AML-193 (cell line): Measurements from ENCODE around the gene IL1RAP.

ENCODE experiments used
- DNase-seq, 2 experiments: peaks; one replicate each; lab custom pipeline; 2025; lab: John Stamatoyannopoulos, UW

Gene IL1RAP

DNA sequence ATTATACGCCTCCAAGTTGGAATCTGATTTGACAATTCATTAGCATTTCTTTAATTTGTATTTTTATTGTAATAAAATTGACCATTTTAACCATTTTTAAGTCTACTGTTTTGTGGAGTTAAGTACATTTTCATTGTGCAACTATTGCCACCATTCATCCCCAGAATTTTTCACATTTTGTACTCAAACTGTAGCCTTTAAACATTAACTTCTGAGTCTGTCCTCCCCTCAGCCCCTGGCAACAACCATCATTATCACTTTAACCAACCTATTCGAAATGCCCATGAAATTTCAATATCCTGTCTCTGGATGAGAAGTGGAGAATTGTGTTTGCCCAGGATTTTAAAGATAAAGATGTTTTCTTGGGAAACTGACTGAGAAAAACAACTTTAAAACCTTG lies 27.7 kb downstream of the IL1RAP start:
- DNase-seq, result no peak

DNA sequence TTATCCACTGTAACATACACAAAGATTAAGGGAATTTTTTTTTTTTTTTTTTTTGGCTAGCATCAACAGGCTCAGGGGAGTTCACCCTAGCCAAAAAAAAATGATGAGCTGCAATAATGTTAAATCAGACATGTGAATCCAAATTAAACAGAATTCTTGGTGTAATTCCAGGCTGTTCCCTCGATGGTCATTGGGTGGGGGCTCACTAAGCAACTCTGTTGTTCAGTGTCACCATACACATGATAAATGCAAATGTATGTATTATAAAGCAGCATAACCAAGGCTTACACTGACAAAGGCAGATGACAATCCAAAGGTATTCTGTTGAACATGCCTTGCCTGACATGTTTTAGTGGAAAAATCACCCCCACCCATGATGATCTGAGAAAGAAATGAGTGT lies 29.0 kb downstream of the IL1RAP start:
- DNase-seq, result no peak

DNA sequence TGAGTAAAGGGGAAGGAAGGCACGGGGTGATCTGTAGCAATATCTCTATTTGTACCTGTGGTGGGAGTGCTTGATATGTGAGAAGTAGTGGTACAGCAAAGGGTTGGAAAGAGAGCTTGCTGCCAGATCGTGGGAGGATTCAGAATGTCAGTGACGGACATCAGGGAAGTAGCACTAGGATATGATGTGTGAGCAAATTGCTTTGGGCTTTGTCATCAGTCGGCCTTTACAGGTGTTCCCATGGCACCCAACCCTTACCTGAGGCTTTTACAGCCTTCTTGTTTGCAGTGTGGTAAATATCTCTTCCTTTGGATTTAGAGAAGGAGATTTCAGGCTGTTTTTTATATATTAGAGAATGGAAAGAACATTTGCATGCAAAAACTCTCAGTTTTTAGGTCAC lies 29.8 kb downstream of the IL1RAP start:
- no peak for DNase-seq

DNA sequence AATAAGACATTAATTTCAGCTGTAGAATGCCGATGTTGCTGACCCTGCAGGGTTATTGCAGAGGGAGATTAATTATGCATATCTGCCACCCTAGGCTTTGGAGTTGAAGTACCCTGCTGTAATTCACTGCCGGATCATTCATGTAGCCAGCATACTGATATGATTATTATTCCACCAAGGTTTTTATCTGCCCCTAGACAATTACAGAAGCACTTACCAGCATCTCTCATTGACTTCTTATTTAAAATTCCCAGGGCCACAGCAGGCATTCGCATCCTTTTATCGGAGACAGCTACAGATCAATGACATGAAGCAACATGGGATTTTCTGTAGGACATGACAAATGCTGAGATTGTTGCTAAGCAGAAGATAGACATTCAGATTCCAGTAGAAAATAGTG lies 31.3 kb downstream of the IL1RAP start:
- no peak for DNase-seq

DNA sequence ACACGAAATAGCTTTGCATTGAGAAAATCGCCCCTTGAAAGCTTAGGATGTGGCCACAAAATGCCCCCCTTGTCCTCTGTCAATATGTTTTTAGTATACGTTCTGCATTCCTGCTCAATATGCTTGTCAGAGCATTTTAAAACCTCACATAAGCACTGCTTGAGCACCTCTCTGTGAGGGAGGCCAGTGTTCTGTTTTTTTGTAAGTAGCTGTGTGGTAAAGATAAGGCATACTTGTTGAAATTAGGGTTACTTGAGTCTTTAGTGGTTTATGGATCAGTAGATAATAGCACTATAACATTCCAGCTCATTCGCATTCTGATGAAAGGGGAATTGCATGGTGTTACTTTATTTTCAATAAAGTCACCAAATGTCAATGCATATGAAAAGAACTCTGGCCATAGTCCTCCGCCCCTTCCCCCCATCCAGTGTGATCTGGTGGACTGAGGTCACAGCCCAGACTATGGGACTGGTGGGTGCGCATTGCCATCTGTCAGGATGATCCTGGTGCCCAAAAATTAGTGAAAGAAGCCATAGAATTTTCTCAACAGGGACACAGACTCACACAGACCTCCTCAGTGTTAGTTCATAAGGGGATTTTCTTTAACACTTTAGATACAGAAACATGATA lies 33.1 kb downstream of the IL1RAP start:
- no peak for DNase-seq

DNA sequence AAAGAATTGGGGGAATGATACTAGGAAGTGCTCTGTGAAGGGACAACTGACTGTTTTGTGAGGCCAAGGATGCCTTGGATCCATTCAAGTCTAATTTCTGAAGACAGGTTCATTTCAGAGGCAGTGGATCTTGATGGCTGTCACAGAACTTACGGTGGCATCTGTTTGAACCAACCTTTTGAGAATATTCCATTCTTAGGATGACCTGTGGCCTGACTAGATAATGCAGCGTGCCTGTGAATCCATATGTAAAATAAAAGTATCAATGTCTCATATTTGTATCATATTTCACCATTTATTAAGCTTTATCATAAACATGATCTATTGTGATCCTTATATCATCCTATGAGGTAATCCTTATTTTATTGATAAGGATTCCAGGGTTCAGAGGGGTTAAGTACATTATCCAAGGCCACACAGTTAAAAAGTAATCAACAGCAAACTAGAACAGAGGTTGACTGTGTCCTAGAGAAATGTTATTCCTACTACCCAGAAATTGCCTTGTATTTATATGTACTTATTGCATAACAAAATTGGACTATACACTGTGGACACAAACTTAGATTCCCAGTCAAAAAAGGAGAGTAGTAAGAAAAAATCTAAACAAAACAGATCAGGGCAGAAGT lies 34.3 kb downstream of the IL1RAP start:
- no peak for DNase-seq

DNA sequence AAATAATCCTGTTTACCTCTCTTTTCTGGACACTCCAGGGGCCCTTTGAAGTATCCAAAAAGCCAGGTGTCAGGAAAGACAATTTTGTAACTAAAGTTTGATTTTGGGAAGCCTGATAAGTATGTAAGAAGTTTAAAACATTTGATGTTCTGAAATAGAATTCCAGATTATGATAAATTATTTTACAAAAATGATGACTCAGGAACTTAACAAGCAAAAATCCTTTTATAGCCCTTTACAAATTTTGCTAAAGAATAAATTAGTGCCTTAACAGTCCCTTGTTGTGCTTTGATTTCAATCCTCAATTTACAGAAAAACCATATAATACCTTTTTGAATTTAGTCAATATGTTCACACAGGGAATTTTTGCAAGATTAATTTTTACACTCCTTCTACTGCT lies 38.1 kb downstream of the IL1RAP start:
- DNase-seq, result no peak

DNA sequence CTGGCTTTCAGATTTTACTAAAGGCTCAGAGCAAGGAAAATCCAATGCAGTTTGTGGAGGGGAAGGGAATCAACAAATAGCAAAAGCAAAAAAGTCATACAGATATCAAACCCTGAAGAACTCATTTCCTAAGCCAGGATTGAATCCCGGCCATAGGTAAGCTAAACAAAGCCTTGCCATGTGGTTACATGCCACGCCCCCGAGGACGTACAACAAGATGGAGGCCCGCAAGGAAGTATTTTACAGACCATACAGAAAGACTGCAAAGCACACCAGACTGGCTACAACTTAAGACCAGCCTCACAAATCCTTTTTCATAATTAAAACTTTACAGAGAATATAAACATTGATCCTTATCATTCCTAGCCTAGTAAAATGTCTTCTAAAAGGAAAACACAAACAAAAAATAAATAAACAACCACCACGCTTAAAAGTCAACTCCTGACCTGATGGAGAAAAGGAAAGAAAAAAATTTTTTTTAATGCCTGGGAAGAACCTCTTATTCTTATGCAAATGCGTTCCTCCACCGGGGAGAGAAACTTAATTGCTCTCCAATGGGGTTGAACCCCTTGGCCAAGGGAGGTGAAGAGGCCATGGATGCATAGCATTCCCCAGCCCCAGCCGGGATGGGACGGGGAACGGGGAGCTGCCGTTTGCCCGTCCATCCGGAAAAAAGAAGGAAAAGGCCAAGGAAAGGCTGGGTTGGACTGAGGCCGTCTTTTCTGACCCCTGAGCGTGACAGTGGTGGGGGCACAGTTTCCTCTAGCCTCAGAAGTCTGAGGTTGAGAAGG lies 39.3 kb downstream of the IL1RAP start:
- DNase-seq, result no peak

DNA sequence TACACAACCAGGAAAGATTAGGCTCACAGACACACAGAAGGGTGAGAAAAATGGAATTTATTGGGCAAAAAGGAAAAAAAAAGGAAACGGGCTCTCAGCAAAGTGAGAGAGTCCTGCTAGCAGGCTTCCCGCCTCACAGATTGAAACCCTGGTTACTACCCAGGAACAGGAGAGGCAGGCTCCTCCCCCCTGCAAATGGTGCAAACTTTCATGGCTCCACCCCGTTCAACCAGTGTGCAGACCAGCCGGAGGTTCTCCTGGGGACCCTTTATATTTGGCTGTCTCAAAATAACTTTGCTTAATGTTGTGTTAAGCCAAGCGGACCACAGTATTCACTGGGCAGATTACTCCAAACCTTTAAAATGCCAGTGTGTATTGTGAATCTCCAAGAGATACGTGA lies 40.3 kb downstream of the IL1RAP start:
- no peak for DNase-seq

DNA sequence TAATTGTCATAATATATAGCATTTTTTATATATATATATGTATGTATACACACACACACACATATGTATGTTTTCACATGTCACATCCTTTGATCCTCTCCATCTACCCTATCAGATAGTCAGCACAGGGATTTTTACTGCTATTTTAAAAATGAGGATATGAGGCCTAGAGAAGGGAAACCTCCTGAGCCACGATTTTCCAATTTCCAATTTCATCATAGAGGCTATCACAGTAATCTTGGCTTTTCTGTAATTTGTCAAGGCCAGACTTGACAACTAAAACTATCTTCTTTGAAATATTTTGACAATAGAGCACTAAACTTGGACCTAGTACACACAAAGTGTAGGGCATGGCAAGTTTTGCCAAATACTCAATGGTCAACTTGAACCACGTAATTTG lies 42.5 kb downstream of the IL1RAP start:
- no peak for DNase-seq

DNA sequence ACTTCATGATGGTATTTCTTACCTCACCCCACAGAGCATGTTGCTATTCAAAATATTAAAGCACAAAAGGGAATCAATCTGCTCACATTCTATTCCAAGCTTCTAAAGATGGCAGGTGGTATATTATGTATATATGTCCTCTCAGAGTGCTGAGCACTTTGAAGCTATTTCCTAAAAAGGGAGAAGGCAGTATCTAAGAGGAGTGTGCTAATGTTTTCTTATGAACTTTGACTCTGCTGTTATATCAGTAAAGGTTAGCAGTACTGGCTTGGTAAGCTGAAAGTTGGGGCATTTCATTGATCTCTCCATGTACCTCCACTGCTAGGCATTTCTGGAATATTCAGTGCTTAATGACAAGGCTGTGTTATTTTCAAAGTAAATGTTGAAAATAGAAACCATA lies 43.4 kb downstream of the IL1RAP start:
- no peak for DNase-seq

DNA sequence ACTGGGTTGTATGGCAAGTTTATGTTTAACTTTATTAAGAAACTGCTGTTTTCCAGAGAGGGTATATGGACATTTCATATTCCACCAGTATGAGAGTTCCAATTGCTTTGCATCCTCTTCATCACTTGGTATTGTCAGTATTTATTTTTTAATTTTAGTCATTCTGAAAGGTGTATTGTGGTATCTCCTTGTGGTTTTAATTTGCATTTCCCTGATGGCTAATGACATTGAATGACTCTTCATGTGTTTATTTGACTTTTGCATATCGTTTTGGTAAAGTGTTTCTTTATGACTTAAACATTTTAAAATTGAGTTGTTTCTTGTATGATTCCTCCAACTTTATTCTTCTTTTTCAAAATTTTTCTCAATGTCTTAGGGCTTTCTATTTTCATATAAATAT lies 44.4 kb downstream of the IL1RAP start:
- no peak for DNase-seq

DNA sequence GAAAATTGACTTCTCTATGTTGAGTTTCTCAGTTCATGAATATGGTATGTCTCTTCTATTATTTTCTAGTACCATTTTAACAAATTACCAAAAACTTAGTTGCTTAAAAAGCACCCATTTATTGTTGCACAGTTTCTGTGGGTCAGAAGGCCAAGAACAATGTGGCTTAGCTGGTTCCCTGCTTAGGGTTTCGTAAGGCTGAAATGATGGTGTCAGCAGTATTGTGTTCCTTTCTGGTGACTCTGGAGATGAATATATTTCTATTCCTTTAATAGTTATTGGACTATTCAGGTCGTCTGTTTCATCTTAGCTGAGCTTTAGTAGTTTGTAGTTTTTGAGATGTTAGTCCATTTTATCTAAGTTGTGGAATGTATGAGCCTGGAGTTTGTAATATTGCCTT lies 44.9 kb downstream of the IL1RAP start:
- DNase-seq, result peak; percentile 16 to 26

DNA sequence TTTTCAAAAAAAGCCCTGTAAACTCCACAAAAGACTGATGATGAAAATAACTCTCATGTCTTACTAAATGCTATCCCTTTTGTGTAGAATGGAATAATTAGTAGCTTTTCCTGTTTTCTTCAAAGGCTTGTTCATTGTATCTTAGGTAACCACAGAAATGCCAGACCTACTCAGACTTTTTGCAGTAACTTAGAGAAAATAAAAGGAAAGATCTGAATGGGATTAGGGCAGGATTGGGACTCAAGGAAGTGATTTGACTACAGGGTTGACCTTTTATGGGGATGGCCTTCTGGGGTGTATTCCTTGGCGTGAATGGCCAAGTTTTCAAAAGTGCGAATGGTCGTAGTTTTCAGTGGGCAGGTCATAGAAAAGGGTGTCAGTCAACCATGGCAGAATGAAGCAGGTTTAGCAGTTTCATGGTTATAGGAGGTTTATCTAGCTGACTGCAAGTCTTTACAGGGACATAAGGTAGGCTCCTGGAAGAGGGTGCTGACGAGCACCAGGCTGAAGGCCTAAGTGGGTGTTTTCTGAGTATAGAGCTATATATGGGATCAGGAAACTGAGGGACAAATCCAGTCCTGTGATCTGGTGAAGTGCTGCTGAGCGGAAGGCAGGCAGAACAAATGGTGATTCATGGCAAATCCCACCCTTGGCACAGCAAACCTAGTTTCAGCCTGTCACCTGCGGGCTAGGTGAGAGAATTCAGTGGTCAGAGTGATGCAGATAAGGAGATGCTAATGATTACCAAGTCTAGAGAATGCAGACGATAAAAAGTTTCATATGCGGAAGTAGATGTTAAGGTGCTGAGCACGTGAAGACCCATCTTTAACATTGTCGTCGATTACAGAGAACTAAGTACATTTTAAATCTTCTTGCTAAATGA lies 46.4 kb downstream of the IL1RAP start:
- DNase-seq, result no peak

DNA sequence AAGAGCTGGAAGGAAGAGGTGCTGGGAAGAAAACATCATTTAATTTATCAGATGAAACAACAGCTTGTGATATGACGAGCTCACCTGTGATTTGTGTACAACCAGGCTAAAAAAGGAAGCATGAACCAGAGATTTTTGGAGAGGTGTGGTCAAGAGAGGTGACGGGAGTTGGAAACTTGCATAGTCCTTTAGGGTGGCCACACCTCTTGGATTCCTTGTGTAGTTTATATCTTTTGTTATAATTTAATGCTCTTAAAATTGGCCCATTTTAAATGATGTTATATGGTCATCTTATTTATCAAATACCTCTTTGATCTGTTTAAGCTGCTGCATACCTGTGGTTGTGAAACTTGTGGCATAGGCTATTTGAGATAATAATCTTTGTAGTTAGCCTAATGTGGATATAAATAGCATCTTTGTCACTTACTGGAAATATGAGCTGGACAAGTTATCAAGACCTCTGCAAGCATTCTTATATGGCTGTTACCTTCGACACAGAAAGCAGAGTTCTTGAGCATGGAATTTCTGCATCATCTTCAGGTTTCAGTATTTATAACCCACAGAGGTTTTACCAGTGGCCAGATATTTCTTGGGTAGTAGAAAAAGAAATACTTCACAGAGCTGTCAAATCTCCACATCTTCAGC lies 49.1 kb downstream of the IL1RAP start:
- DNase-seq, result no peak

DNA sequence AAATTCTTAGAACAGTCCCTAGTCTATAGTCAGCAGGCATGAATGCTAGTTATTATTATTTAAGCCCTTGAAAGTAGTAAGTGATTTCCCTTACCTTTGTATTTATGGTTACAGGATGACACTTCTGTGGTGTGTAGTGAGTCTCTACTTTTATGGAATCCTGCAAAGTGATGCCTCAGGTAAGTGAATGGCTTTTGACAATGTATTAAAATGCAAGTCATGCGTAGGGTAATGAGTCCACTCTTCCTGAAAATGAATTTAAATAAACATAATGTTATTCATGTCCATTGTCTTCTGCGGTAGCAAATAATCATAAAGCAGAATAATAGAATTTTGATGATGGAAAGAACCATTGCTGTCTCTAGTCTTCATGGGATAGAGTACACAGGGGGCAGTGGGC lies 50.3 kb downstream of the IL1RAP start:
- no peak for DNase-seq

DNA sequence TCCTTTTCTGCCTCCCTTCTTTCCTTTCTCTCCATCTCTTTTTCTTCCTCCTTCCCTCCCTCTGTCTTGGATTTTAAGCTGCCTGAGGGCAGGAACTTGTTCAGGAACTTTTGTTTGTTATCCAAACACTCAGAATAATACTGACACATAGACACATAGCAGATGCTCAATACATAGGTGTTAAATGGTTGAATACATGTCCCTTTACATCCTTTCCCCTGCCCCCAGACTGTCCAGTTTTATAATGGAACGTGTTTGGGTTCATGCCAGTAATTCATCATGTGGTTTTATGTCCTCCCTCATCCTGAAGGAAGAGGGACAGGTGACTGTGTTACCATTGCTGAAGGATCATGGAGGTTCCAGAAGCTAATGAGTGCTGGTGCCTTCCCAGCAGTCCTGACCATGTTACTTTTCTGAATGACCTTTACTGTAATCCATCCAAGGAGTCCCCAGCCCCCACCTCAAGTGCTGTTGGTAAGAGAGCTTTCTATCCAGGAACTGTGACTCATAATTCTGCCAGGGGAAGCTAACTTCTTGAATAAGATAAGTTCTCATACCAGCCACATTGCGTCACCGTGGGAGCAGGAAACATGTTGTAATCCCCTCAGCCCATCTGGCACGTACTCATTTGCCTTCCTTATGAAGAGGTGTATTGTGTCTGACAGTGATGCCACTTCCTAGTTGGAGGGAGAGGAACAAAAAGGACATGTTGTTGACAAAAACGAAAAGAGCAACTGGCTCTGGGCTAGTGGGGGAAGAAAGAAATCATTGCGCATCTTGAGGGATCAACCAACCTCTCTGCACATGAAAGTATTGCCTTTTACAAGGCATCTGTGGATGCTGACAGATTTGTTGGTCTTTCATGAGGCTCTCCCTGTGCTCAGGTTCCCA lies 52.4 kb downstream of the IL1RAP start:
- peak; percentile 100 for DNase-seq

DNA sequence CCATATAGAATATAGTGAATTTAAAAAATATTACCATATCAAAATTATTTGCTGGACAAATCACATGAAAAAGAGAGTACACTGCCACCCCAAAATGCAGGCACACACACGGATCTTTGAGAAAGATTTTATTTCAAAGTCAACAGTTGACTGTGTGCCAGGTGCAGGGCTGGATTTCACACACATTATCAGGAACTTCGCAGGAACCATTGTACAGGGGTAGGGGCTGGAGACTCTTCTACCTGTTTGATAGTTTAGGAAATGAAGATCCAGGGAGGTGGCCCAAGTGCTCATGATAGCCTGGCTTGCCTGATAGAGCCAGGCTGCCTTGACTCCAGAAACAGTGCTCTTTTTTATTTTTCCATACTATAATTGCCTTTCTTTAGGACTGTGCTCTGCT lies 54.2 kb downstream of the IL1RAP start:
- no peak for DNase-seq

DNA sequence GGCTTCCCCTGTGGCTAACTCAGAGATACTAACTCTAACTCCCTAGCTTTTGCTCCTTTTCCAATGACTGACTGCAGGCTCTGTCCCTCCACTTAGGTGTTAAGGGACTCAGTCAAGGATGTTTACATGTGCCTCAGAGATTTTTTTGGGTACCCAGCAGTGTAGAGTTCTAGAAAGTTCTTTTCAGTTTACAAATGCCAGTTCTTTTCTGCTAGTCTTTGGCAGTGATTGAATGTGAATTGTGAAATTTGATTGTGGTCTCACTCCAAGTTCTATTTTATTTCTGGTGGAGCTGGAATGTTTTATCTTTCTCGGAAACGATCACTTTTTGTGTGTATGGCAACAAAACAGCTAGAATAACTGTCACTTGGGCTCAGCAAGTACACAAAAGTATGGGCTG lies 60.6 kb downstream of the IL1RAP start:
- DNase-seq, result no peak

DNA sequence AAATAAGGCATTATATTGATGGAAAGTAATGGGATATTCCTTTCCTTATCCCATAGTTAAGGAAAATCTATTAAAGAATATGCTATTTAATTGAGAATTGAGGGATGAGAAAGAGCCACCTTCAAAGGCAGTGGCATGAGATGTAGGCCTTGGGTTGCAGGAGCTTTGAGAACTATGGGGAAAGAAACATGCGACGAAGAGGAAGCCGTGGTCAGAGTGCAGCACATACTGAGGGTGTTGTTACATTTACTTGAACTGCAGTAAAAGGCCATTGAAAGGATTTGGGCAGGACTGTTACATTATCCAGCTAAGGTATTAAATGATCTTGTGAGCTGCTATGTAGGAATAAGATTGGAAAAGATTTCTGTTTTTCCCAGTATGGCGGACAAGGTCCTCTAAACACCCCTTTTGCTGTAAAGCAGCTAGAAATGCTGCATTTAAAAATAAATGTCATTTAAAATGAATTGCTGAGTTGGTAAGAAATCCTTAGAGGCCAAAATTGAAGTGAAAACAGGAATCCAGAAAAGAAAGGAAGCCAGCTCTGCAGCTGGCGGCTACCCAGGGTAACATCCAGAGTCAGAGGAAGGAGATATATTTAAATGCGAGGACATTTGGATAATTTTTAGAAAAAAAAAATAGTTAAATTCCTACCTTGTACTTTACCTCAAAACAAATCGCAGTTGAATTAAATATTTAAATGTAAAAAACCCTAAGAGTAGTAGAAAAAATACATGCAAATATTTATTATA lies 61.7 kb downstream of the IL1RAP start:
- DNase-seq, result peak; percentile 92 to 93
